A673 (cell line): Measurements from ENCODE around the gene NDUFA13. TPM values are rescaled to one million over a fixed set of nuclear protein-coding genes. Genes with fewer than 3 reads are reported as not detected.
A peak's percentile ranks its signal among the peaks of the same experiment; 100 is the strongest.

ENCODE experiments used
- BruUV-seq: library from RNA; stranded (reverse); fragments of 400-500 nt; replicated peaks from 2 replicates; lab custom pipeline; 2021; lab: Mats Ljungman, UMichigan
- CTCF ChIA-PET: fragments of 300-600 bp; sonication (Branson Sonifier 250); formaldehyde crosslinking; loops from one replicate; lab custom pipeline; 2022; ENCODE audit warnings: antibody characterized with exemption; lab: Charles Lee
- POLR2A ChIA-PET: fragments of 300-600 bp; sonication (Branson Sonifier 250); formaldehyde crosslinking; loops from one replicate; lab custom pipeline; 2022; ENCODE audit warnings: antibody characterized with exemption; ENCODE audit not compliant: low non-redundant PET; lab: Charles Lee
- DNase-seq: peaks from one replicate; pipeline ENCODE4 v3.0.0-alpha.2; 2015; ENCODE audit warnings: low spot score
- H3K27ac ChIP-seq: fragments of 200-600 bp; sonication (generic); 2 replicates; pipeline ENCODE4 v1.5.1; 2016; ENCODE audit warnings: mixed run types, low read depth, mild to moderate bottlenecking, mixed read lengths, antibody characterized with exemption, low read length; ENCODE audit not compliant: poor library complexity, severe bottlenecking
- H3K27me3 ChIP-seq: fragments of 200-600 bp; sonication (generic); replicated peaks from 2 replicates; pipeline ENCODE4 v1.6.1; 2017; ENCODE audit warnings: mixed run types, low read depth, mild to moderate bottlenecking, mixed read lengths, antibody characterized with exemption, low read length; ENCODE audit not compliant: insufficient read depth, poor library complexity
- H3K36me3 ChIP-seq: fragments of 200-600 bp; sonication (generic); 2 replicates; pipeline ENCODE4 v1.6.1; 2016; ENCODE audit warnings: mixed run types, mild to moderate bottlenecking, mixed read lengths, antibody characterized with exemption, low read length; ENCODE audit not compliant: insufficient read depth, poor library complexity, severe bottlenecking
- H3K4me1 ChIP-seq: fragments of 200-600 bp; sonication (generic); 2 replicates; pipeline ENCODE4 v1.6.1; 2017; ENCODE audit warnings: mixed run types, mild to moderate bottlenecking, mixed read lengths, antibody characterized with exemption, low read length; ENCODE audit not compliant: insufficient read depth, poor library complexity, severe bottlenecking
- H3K4me3 ChIP-seq: fragments of 200-600 bp; sonication (generic); 2 replicates; pipeline ENCODE4 v1.5.1; 2016; ENCODE audit warnings: low read depth, mixed run types, mild to moderate bottlenecking, mixed read lengths, low read length; ENCODE audit not compliant: poor library complexity, severe bottlenecking
- H3K9me3 ChIP-seq: fragments of 200-600 bp; sonication (generic); 2 replicates; pipeline ENCODE4 v1.6.1; 2016; ENCODE audit warnings: mixed run types, low read depth, mild to moderate bottlenecking, mixed read lengths, antibody characterized with exemption, low read length; ENCODE audit not compliant: poor library complexity, severe bottlenecking
- EZH2 ChIP-seq: fragments of 200-600 bp; sonication (generic); IDR thresholded peaks from 2 replicates; pipeline ENCODE4 v1.6.1; 2017; ENCODE audit warnings: borderline replicate concordance, low read depth, mild to moderate bottlenecking, mixed read lengths, antibody characterized with exemption, low read length; ENCODE audit not compliant: poor library complexity, severe bottlenecking
- intact Hi-C: fragments of 100-400 bp; cut with micrococcal nuclease; formaldehyde crosslinking; loops from one replicate; pipeline ENCODE4 v1.10.0; 2022; ENCODE audit not compliant: unreplicated experiment
- total RNA-seq: library from RNA; stranded (reverse); gene quantifications from 2 replicates; pipeline ENCODE4 v1.2.3, GENCODE V29; 2021
- TF ChIP-seq, protein P1 (sequence below): fragments of 300-800, 200-600 bp; sonication (generic); conservative IDR thresholded peaks from 2 replicates; pipeline ENCODE4 v1.5.1; 2017; ENCODE audit warnings: low read depth, mild to moderate bottlenecking, antibody characterized with exemption, low read length, moderate library complexity, mixed read lengths

NDUFA13 gene
- total RNA-seq, 1 experiment from 2014 or later, result 431 TPM

DNA sequence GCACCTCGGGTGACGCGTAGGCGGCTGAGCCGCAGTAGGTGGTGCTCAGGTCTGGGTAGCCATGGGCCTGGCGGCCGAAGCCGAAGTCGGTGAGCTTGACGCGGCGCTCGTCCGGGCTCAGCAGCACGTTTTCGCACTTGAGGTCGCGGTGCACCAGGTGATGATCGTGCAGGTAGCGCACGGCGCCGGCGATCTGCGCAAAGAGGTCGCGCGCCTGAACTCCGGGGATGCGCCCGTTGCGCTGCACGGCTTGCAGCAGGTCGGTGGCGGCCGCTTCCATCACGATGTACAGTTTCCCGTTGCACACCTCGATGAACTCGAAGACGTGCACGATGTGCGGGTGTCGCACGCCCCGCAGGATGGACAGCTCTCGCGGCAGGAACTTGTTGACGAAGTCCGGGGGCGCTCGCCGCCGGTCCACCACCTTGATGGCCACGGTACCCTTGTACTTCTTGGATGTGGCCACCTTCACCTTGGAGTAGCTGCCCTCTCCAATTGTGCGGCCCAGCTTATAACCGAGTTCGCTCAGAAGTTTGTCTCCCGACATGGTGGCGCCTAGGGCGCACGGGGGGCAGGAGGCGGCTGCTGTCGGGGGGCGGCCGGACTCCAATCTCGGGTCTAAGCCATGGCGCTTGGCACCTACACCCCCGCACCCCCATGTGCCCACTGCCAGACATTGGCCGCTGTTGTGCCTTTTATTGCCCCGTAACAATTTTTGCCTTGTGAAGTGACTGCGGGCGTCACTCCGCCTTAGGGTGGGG, 964 bp upstream of the NDUFA13 start, which contains the start of gene TSSK6:
TSS of gene TSSK6 (minus strand) at position 668 of the 761 bp plus-strand sequence. CDS start at position 547, 121 bp downstream.
- H3K4me1 ChIP-seq, result peaks cover 5% of the 10 kb centered on the region

DNA sequence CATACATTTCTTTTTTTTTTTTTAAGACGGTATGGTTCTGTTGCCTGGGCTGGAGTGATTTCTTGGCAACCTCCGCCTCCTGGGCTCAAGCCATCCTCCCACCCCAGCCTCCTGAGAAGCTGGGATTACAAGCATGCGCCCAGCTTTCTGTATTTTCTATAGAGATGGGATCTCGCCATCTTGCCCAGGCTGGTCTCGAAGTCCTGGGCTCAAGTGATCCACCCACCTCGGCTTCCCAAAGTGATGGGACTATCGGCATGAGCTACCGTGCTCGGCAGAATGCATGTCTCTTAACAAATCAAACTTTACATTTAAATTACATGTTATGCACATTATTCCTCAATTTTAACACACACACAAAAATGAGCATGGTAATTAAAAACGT, 1.2 kb downstream of the NDUFA13 start:
- H3K4me1 ChIP-seq, result peaks cover 5% of the 10 kb centered on the region
- TSS peak; percentile 66 for BruUV-seq
- peak overlapping the region; percentile 76 for H3K4me3 ChIP-seq
- H3K27ac ChIP-seq, result peak overlapping the region; percentile 89
- ChIA-PET POLR2A (no interaction called here), CTCF (no interaction called here)
- no peak for DNase-seq
- intact Hi-C loops, result no loop called here
- no peaks in the 10 kb centered on the region for H3K27me3 ChIP-seq
- peaks cover 4% of the 10 kb centered on the region for H3K9me3 ChIP-seq
- peaks cover 24% of the 10 kb centered on the region for H3K36me3 ChIP-seq
- no peak for TF ChIP-seq EZH2
- TF ChIP-seq, protein P1, sequence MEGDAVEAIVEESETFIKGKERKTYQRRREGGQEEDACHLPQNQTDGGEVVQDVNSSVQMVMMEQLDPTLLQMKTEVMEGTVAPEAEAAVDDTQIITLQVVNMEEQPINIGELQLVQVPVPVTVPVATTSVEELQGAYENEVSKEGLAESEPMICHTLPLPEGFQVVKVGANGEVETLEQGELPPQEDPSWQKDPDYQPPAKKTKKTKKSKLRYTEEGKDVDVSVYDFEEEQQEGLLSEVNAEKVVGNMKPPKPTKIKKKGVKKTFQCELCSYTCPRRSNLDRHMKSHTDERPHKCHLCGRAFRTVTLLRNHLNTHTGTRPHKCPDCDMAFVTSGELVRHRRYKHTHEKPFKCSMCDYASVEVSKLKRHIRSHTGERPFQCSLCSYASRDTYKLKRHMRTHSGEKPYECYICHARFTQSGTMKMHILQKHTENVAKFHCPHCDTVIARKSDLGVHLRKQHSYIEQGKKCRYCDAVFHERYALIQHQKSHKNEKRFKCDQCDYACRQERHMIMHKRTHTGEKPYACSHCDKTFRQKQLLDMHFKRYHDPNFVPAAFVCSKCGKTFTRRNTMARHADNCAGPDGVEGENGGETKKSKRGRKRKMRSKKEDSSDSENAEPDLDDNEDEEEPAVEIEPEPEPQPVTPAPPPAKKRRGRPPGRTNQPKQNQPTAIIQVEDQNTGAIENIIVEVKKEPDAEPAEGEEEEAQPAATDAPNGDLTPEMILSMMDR, result no peak

More for the DNA sequence above, 964 bp upstream of the NDUFA13 start, which contains the start of gene TSSK6:
- no peaks in the 10 kb centered on the region for H3K9me3 ChIP-seq
- H3K27me3 ChIP-seq, result no peaks in the 10 kb centered on the region
- POLR2A ChIA-PET, result no interaction called here
- H3K27ac ChIP-seq, result peak within 1 kb of the TSS; percentile 89
- peaks cover 15% of the 10 kb centered on the region for H3K36me3 ChIP-seq
- DNase-seq, result no peak
- intact Hi-C loops, result no loop called here
- peak within 1 kb of the TSS; percentile 76 for H3K4me3 ChIP-seq
- CTCF ChIA-PET, result no interaction called here
- BruUV-seq, result no TSS peak
- TF ChIP-seq, protein P1, result no peak
- TF ChIP-seq EZH2, result no peak

DNA sequence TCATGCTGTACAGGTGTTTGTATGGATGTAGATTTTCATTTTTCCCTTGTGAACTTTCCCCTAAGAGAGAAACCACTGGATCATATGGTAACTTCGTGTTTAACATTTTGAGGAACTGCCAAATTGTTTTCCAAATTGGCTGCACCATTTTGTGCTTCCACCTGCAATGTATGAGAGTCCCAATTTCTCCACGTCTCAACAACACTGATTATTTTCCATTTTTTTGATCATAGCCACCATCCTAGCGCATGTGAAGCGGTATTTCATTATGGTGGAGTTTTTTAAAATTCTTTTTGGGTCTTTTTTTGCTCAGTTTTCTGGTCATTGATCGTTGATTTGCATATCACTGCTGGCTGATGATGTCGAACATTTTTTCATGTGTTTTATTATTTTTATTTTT, 5.0 kb downstream of the NDUFA13 start:
- TF ChIP-seq, protein P1, result no peak
- TF ChIP-seq EZH2, result no peak
- no peak for DNase-seq
- Histone ChIP-seq H3K27ac (no peak overlapping the region), H3K27me3 (no peaks in the 10 kb centered on the region), H3K36me3 (peaks cover 26% of the 10 kb centered on the region), H3K4me1 (peaks cover 15% of the 10 kb centered on the region), H3K9me3 (peaks cover 4% of the 10 kb centered on the region), H3K4me3 (no peak overlapping the region)
- ChIA-PET CTCF (no interaction called here), POLR2A (no interaction called here)
- intact Hi-C loops, result no loop called here
- BruUV-seq, result no TSS peak
